CD4-positive, alpha-beta T cell (primary cell): ENCODE measurements around the gene NANOS1. TPM values are rescaled to one million over a fixed set of nuclear protein-coding genes. Genes with fewer than 3 reads are reported as not detected.

Experiments used
- ATAC-seq: fragments of 200-7000 bp; cut with Tn5 transposase; one replicate; pipeline ENCODE4 v1.10.0; 2022; ENCODE audit warnings: mild to moderate bottlenecking; ENCODE audit not compliant: poor library complexity
- CTCF ChIA-PET: fragments of 350-600 bp; sonication (Branson Sonifier 250); formaldehyde crosslinking; loops from one replicate; lab custom pipeline; 2021; ENCODE audit warnings: antibody characterized with exemption, inconsistent platforms; lab: Charles Lee
- POLR2A ChIA-PET: fragments of 350-600 bp; sonication (Branson Sonifier 250); formaldehyde crosslinking; loops from one replicate; lab custom pipeline; 2021; ENCODE audit warnings: antibody characterized with exemption, inconsistent platforms; lab: Charles Lee
- DNase-seq, 14 experiments: peaks; one replicate each; pipeline ENCODE4 v3.0.0-alpha.2; 2013 to 2020; ENCODE audit warnings: mixed read lengths in 2 of 14
- H3K27ac ChIP-seq, 2 donors: one replicate each; pipeline versions ENCODE4 v1.5.1 to v1.7.0; 2013; ENCODE audit warnings: low read length in 2 of 2, low read depth in 1 of 2, mild to moderate bottlenecking in 1 of 2
- H3K27me3 ChIP-seq, 2 experiments: 1 replicate in 1 of 2; 2 replicates in 1 of 2; pipeline versions ENCODE4 v1.6.1 to v1.7.0; 2013; ENCODE audit warnings: low read length in 2 of 2, control low read depth in 1 of 2, mild to moderate bottlenecking in 1 of 2, moderate library complexity in 1 of 2; ENCODE audit not compliant: insufficient read depth in 2 of 2, control insufficient read depth in 1 of 2
- H3K36me3 ChIP-seq: one replicate; pipeline ENCODE4 v1.6.1; 2013; ENCODE audit warnings: low read length, control low read depth; ENCODE audit not compliant: insufficient read depth
- H3K4me1 ChIP-seq: one replicate; pipeline ENCODE4 v1.6.1; 2013; ENCODE audit warnings: low read length, control low read depth; ENCODE audit not compliant: insufficient read depth
- H3K4me3 ChIP-seq: one replicate; pipeline ENCODE4 v1.5.1; 2013; ENCODE audit warnings: mild to moderate bottlenecking, low read length, moderate library complexity
- H3K9me3 ChIP-seq, 2 experiments: 1 replicate in 1 of 2; 2 replicates in 1 of 2; pipeline versions ENCODE4 v1.6.1 to v1.7.0; 2013; ENCODE audit warnings: low read length in 2 of 2, mild to moderate bottlenecking in 2 of 2, control low read depth in 1 of 2, moderate library complexity in 1 of 2; ENCODE audit not compliant: control insufficient read depth in 1 of 2, insufficient read depth in 1 of 2
- H3K27ac Mint-ChIP-seq: one replicate; pipeline ENCODE4 v1.8.0; 2020; ENCODE audit warnings: mixed read lengths
- H3K27me3 Mint-ChIP-seq: one replicate; pipeline ENCODE4 v1.8.0; 2021; ENCODE audit warnings: mixed read lengths
- H3K36me3 Mint-ChIP-seq: one replicate; pipeline ENCODE4 v1.8.0; 2021; ENCODE audit warnings: low read depth, mixed read lengths
- H3K4me1 Mint-ChIP-seq: one replicate; pipeline ENCODE4 v1.8.0; 2021; ENCODE audit warnings: low read depth, mixed read lengths
- H3K4me3 Mint-ChIP-seq: one replicate; pipeline ENCODE4 v1.8.0; 2020; ENCODE audit warnings: mild to moderate bottlenecking, mixed read lengths
- H3K9me3 Mint-ChIP-seq: one replicate; pipeline ENCODE4 v1.8.0; 2020; ENCODE audit warnings: mixed read lengths
- CTCF ChIP-seq: fragments of 200-600 bp; IDR thresholded peaks from one replicate; pipeline ENCODE4 v1.8.0; 2022; ENCODE audit warnings: antibody characterized with exemption, mild to moderate bottlenecking
- intact Hi-C, 2 experiments: fragments of 100-400 bp; cut with DNase I in 1 of 2; cut with micrococcal nuclease in 1 of 2; formaldehyde crosslinking; loops; one replicate each; pipeline versions ENCODE4 v1.15.1 to v1.9.0; 2023 to 2025; cut with DNase I, micrococcal nuclease
- total RNA-seq, 174 experiments: library from RNA in 2 of 174; stranded (reverse) in 2 of 174; gene quantifications; one replicate each; pipeline ENCODE4 v1.2.3 and lab custom pipeline; 2021 to 2026

The NANOS1 gene
- total RNA-seq, 2 experiments from 2014 or later = 0.08 to 0.14 TPM

DNA sequence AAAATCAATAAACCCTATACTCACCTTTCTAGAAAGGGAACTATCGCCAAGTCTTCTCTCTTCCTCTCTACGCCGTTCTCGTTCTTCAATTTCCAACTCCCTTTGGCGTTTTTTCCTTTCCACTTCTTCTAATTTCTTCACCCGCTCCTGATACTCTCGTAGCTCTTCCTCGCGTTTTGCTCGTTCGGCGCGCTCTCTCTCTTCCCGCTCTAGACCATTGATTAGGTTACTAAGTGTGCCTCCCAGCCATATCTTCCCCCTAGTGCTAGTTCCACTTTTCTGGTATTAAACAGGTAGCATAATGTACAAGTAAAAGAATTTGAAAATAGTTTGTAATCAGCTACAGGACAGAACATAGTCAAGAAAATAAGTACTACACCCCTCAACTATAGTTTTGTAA lies 20.3 kb downstream of the NANOS1 start:
- intact Hi-C loops = loop anchor here in 1 of 2 experiments (10.0 kb wide), 1 partner anchor 795 kb away; no protein-coding TSS in a partner anchor
- Histone ChIP-seq H3K4me3 (no peak overlapping the region), H3K27ac (no peak overlapping the region), H3K36me3 (peaks cover 99% of the 10 kb centered on the region), H3K9me3 (no peaks in the 10 kb centered on the region), H3K4me1 (no peaks in the 10 kb centered on the region), H3K27me3 (no peaks in the 10 kb centered on the region)
- no peak for TF ChIP-seq CTCF
- CTCF ChIA-PET = interaction anchor here (1.0 kb wide), 1 partner anchor 18 kb away, joined by 3 read pairs; no protein-coding TSS in a partner anchor
- DNase-seq (no peak), ATAC-seq (no peak)
- Mint-ChIP-seq H3K27me3 (no peaks in the 10 kb centered on the region), H3K27ac (no peak overlapping the region), H3K36me3 (peaks cover 99% of the 10 kb centered on the region), H3K4me1 (peaks cover 11% of the 10 kb centered on the region), H3K9me3 (no peaks in the 10 kb centered on the region), H3K4me3 (no peak overlapping the region)
- POLR2A ChIA-PET = no interaction called here

DNA sequence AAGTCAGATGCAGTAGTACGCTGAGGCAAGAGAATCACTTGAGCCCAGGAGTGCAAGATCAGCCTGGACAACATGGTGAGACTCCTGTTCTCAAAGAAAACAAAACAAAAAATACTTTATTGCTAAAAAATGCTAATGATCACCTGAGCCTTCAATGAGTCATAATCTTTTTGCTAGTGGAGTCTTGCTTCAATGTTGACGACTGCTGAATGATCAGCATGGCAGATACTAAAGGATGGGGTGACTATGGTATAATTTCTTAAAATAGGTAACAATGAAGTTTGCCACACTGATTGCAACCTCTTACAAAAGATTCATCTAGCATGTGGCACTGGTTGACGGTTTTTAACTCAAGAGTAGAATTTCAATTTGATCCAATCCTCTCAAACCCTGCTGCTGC lies 22.3 kb downstream of the NANOS1 start:
- Histone ChIP-seq H3K9me3 (no peaks in the 10 kb centered on the region), H3K4me1 (no peaks in the 10 kb centered on the region), H3K4me3 (no peak overlapping the region), H3K27me3 (no peaks in the 10 kb centered on the region), H3K36me3 (peaks cover 99% of the 10 kb centered on the region), H3K27ac (no peak overlapping the region)
- CTCF ChIA-PET = no interaction called here
- Mint-ChIP-seq H3K27me3 (no peaks in the 10 kb centered on the region), H3K27ac (no peak overlapping the region), H3K4me1 (peaks cover 11% of the 10 kb centered on the region), H3K9me3 (no peaks in the 10 kb centered on the region), H3K4me3 (no peak overlapping the region), H3K36me3 (peaks cover 98% of the 10 kb centered on the region)
- POLR2A ChIA-PET = no interaction called here
- ATAC-seq (no peak), DNase-seq (no peak)
- intact Hi-C loops = loop anchor here in 1 of 2 experiments (10.0 kb wide), 1 partner anchor 793 kb away; no protein-coding TSS in a partner anchor
- no peak for TF ChIP-seq CTCF

DNA sequence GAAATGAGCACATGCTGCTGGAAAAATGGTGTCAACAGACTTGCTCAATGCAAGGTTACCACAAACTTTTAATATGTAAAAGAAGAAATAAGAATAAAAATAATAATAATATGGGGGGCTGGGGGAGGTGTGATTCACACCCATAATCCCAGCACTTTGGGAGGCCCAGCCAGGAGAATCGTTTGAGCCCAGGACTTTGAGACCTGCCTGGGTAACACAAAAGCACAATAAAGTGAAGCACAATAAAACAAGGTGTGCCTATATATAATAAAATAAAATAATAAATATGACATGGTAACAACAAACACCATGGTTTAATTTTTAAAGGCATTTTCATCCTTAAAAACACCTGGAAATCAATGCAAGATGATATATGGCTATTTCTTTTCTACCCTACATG lies 26.0 kb downstream of the NANOS1 start:
- H3K4me3 ChIP-seq = no peak overlapping the region
- H3K9me3 ChIP-seq = no peaks in the 10 kb centered on the region
- Mint-ChIP-seq H3K27me3 (no peaks in the 10 kb centered on the region), H3K4me1 (peaks cover 2% of the 10 kb centered on the region), H3K36me3 (peaks cover 98% of the 10 kb centered on the region), H3K27ac (no peak overlapping the region), H3K4me3 (no peak overlapping the region), H3K9me3 (no peaks in the 10 kb centered on the region)
- DNase-seq (no peak), ATAC-seq (no peak)
- POLR2A ChIA-PET = no interaction called here
- intact Hi-C loops = loop anchor here in 1 of 2 experiments (10.0 kb wide), 1 partner anchor 789 kb away; no protein-coding TSS in a partner anchor
- H3K4me1 ChIP-seq = no peaks in the 10 kb centered on the region
- H3K36me3 ChIP-seq = peaks cover 97% of the 10 kb centered on the region
- no peak overlapping the region for H3K27ac ChIP-seq
- H3K27me3 ChIP-seq = no peaks in the 10 kb centered on the region
- CTCF ChIA-PET = no interaction called here
- TF ChIP-seq CTCF = no peak
